Activated CD4-positive, alpha-beta T cell treated with anti-CD3 and anti-CD28 coated beads, Interleukin-2, amount 10 ng/mL, durations not matched to agents 7 days and 5 days (primary cell): ENCODE results near the gene MCM10. TPM values are rescaled to one million over a fixed set of nuclear protein-coding genes. Genes with fewer than 3 reads are reported as not detected.
"Not testable (repeated sequence)": the region's sequence is repeated elsewhere in the genome, so short reads cannot be mapped to it uniquely, and the experiment has no call there.

Experiments
- CTCF ChIA-PET: fragments of 350-600 bp; sonication (Branson Sonifier 250); formaldehyde crosslinking; loops from one replicate; lab custom pipeline; 2021; ENCODE audit warnings: antibody characterized with exemption; lab: Charles Lee
- POLR2A ChIA-PET: fragments of 350-600 bp; sonication (Branson Sonifier 250); formaldehyde crosslinking; loops from one replicate; lab custom pipeline; 2021; ENCODE audit warnings: antibody characterized with exemption; lab: Charles Lee
- DNase-seq: peaks from one replicate; pipeline ENCODE4 v3.0.0-alpha.2; 2020
- H3K27ac Mint-ChIP-seq: one replicate; pipeline ENCODE4 v1.8.0; 2021; ENCODE audit warnings: mild to moderate bottlenecking, moderate library complexity, mixed read lengths
- H3K27me3 Mint-ChIP-seq: one replicate; pipeline ENCODE4 v1.8.0; 2021; ENCODE audit warnings: mixed read lengths
- H3K36me3 Mint-ChIP-seq: one replicate; pipeline ENCODE4 v1.8.0; 2021; ENCODE audit warnings: low read depth, mixed read lengths
- H3K4me1 Mint-ChIP-seq: one replicate; pipeline ENCODE4 v1.8.0; 2021; ENCODE audit warnings: mixed read lengths
- H3K4me3 Mint-ChIP-seq: one replicate; pipeline ENCODE4 v1.8.0; 2021; ENCODE audit warnings: mild to moderate bottlenecking, moderate library complexity, mixed read lengths
- H3K9me3 Mint-ChIP-seq: one replicate; pipeline ENCODE4 v1.8.0; 2021; ENCODE audit warnings: mixed read lengths
- total RNA-seq, 2 experiments: library from RNA; stranded (reverse); gene quantifications; one replicate each; pipeline ENCODE4 v1.2.3, GENCODE V29; 2021

Gene MCM10
- total RNA-seq, 2 experiments from 2014 or later: 57.4 to 65.4 TPM

- Mint-ChIP-seq H3K27ac (no peak overlapping the region), H3K36me3 (no peaks in the 10 kb centered on the region), H3K9me3 (no peaks in the 10 kb centered on the region), H3K27me3 (no peaks in the 10 kb centered on the region), H3K4me1 (peaks cover 7% of the 10 kb centered on the region), H3K4me3 (no peak overlapping the region)
- POLR2A ChIA-PET: no interaction called here
- no peak for DNase-seq
- CTCF ChIA-PET: interaction anchor here (1.2 to 1.7 kb wide), 2 partner anchors 12 to 13 kb away, joined by 3 to 9 read pairs; no protein-coding TSS in a partner anchor
These were observed 64.2 kb downstream of the MCM10 start for GRCh38 chr10:13225601-13226000.

GRCh38 chr10:13227031-13227430, 65.7 kb downstream of the MCM10 start:
- DNase-seq: no peak
- CTCF ChIA-PET: interaction anchor here (1.2 to 1.7 kb wide), 2 partner anchors 11 to 14 kb away, joined by 3 to 9 read pairs; no protein-coding TSS in a partner anchor
- peaks cover 7% of the 10 kb centered on the region for H3K4me1 Mint-ChIP-seq
- H3K4me3 Mint-ChIP-seq: no peak overlapping the region
- H3K27ac Mint-ChIP-seq: no peak overlapping the region
- POLR2A ChIA-PET: no interaction called here
- H3K36me3 Mint-ChIP-seq: no peaks in the 10 kb centered on the region
- no peaks in the 10 kb centered on the region for H3K9me3 Mint-ChIP-seq
- no peaks in the 10 kb centered on the region for H3K27me3 Mint-ChIP-seq

GRCh38 chr10:13231190-13231589, 69.8 kb downstream of the MCM10 start:
- CTCF ChIA-PET: no interaction called here
- no peak for DNase-seq
- Mint-ChIP-seq H3K4me3 (no peak overlapping the region), H3K36me3 (no peaks in the 10 kb centered on the region), H3K27me3 (no peaks in the 10 kb centered on the region), H3K9me3 (no peaks in the 10 kb centered on the region), H3K4me1 (no peaks in the 10 kb centered on the region), H3K27ac (no peak overlapping the region)
- POLR2A ChIA-PET: no interaction called here

GRCh38 chr10:13231808-13232207, 70.5 kb downstream of the MCM10 start:
- no peak overlapping the region for H3K27ac Mint-ChIP-seq
- H3K4me3 Mint-ChIP-seq: no peak overlapping the region
- H3K36me3 Mint-ChIP-seq: no peaks in the 10 kb centered on the region
- H3K27me3 Mint-ChIP-seq: no peaks in the 10 kb centered on the region
- DNase-seq: no peak
- H3K9me3 Mint-ChIP-seq: no peaks in the 10 kb centered on the region
- no peaks in the 10 kb centered on the region for H3K4me1 Mint-ChIP-seq
- ChIA-PET CTCF (interaction anchor here (1.1 kb wide), 1 partner anchor 15 kb away, joined by 3 read pairs; no protein-coding TSS in a partner anchor), POLR2A (no interaction called here)

- Mint-ChIP-seq H3K36me3 (no peaks in the 10 kb centered on the region), H3K27me3 (no peaks in the 10 kb centered on the region), H3K27ac (no peak overlapping the region), H3K4me3 (no peak overlapping the region), H3K9me3 (no peaks in the 10 kb centered on the region), H3K4me1 (no peaks in the 10 kb centered on the region)
- DNase-seq: no peak
- ChIA-PET POLR2A (no interaction called here), CTCF (interaction anchor here (1.1 kb wide), 1 partner anchor 12 kb away, joined by 3 read pairs; no protein-coding TSS in a partner anchor)
These were observed 72.0 kb downstream of the MCM10 start for GRCh38 chr10:13233358-13233757.

GRCh38 chr10:13234172-13234571, 72.8 kb downstream of the MCM10 start, which contains the start of gene UCMA:
Gene UCMA (minus strand): TSS chr10:13234374. CDS start chr10:13234258, 116 bp downstream.
- Mint-ChIP-seq H3K4me1 (no peaks in the 10 kb centered on the region), H3K9me3 (no peaks in the 10 kb centered on the region)
- POLR2A ChIA-PET: no interaction called here

GRCh38 chr10:13234736-13235135, 73.4 kb downstream of the MCM10 start:
- CTCF ChIA-PET, H3K4me3 Mint-ChIP-seq, H3K27me3 Mint-ChIP-seq, DNase-seq, H3K36me3 Mint-ChIP-seq, H3K9me3 Mint-ChIP-seq, POLR2A ChIA-PET, H3K27ac Mint-ChIP-seq, H3K4me1 Mint-ChIP-seq: not testable (repeated sequence)

More at GRCh38 chr10:13234172-13234571, 72.8 kb downstream of the MCM10 start, which contains the start of gene UCMA:
- CTCF ChIA-PET: interaction anchor here (1.1 kb wide), 1 partner anchor 13 kb away, joined by 3 read pairs; no protein-coding TSS in a partner anchor
- no peak within 1 kb of the TSS for H3K27ac Mint-ChIP-seq
- DNase-seq: no peak
- no peak within 1 kb of the TSS for H3K4me3 Mint-ChIP-seq
- no peaks in the 10 kb centered on the region for H3K27me3 Mint-ChIP-seq
- H3K36me3 Mint-ChIP-seq: no peaks in the 10 kb centered on the region

GRCh38 chr10:13236638-13237037, 75.3 kb downstream of the MCM10 start:
- CTCF ChIA-PET: interaction anchor here (0.6 to 2.2 kb wide), 2 partner anchors 10 to 30 kb away, joined by 3 to 9 read pairs; no protein-coding TSS in a partner anchor
- POLR2A ChIA-PET: no interaction called here

GRCh38 chr10:13238271-13239077, 77.1 kb downstream of the MCM10 start:
- Mint-ChIP-seq H3K36me3 (no peaks in the 10 kb centered on the region), H3K9me3 (no peaks in the 10 kb centered on the region), H3K27me3 (no peaks in the 10 kb centered on the region), H3K4me1 (no peaks in the 10 kb centered on the region), H3K4me3 (no peak overlapping the region), H3K27ac (no peak overlapping the region)
- CTCF ChIA-PET: interaction anchor here (0.5 to 2.2 kb wide), 5 partner anchors 9 to 877 kb away, joined by 4 to 9 read pairs (median 5); no protein-coding TSS in a partner anchor
- POLR2A ChIA-PET: no interaction called here
- DNase-seq: no peak

More at GRCh38 chr10:13236638-13237037, 75.3 kb downstream of the MCM10 start:
- no peaks in the 10 kb centered on the region for H3K27me3 Mint-ChIP-seq
- H3K4me1 Mint-ChIP-seq: no peaks in the 10 kb centered on the region
- H3K36me3 Mint-ChIP-seq: no peaks in the 10 kb centered on the region
- H3K4me3 Mint-ChIP-seq: no peak overlapping the region
- no peak for DNase-seq
- no peaks in the 10 kb centered on the region for H3K9me3 Mint-ChIP-seq
- no peak overlapping the region for H3K27ac Mint-ChIP-seq

- Mint-ChIP-seq H3K4me1 (no peaks in the 10 kb centered on the region), H3K36me3 (no peaks in the 10 kb centered on the region), H3K27ac (no peak overlapping the region), H3K27me3 (no peaks in the 10 kb centered on the region), H3K4me3 (no peak overlapping the region), H3K9me3 (no peaks in the 10 kb centered on the region)
- POLR2A ChIA-PET: no interaction called here
- CTCF ChIA-PET: interaction anchor here (0.7 kb wide), 1 partner anchor 871 kb away, joined by 3 read pairs; no protein-coding TSS in a partner anchor
- no peak for DNase-seq
These were observed 78.6 kb downstream of the MCM10 start for GRCh38 chr10:13239923-13240322.

GRCh38 chr10:13241613-13242012, 80.3 kb downstream of the MCM10 start:
- H3K4me1 Mint-ChIP-seq: no peaks in the 10 kb centered on the region
- ChIA-PET POLR2A (no interaction called here), CTCF (interaction anchor here (0.6 kb wide), 1 partner anchor 1328 kb away, joined by 3 read pairs; no protein-coding TSS in a partner anchor)
- no peaks in the 10 kb centered on the region for H3K9me3 Mint-ChIP-seq
- DNase-seq: no peak
- no peak overlapping the region for H3K4me3 Mint-ChIP-seq
- no peaks in the 10 kb centered on the region for H3K27me3 Mint-ChIP-seq
- no peaks in the 10 kb centered on the region for H3K36me3 Mint-ChIP-seq
- H3K27ac Mint-ChIP-seq: no peak overlapping the region

- DNase-seq, H3K4me3 Mint-ChIP-seq, H3K27me3 Mint-ChIP-seq, CTCF ChIA-PET, H3K36me3 Mint-ChIP-seq, H3K9me3 Mint-ChIP-seq, H3K4me1 Mint-ChIP-seq, H3K27ac Mint-ChIP-seq, POLR2A ChIA-PET: not testable (repeated sequence)
These were observed 80.9 kb downstream of the MCM10 start for GRCh38 chr10:13242260-13242659.

GRCh38 chr10:13247246-13247645, 85.9 kb downstream of the MCM10 start:
- ChIA-PET POLR2A (no interaction called here), CTCF (interaction anchor here (0.6 kb wide), 2 partner anchors 9 to 15 kb away, joined by 3 to 5 read pairs; no protein-coding TSS in a partner anchor)
- Mint-ChIP-seq H3K4me1 (no peaks in the 10 kb centered on the region), H3K9me3 (no peaks in the 10 kb centered on the region), H3K36me3 (no peaks in the 10 kb centered on the region), H3K27ac (no peak overlapping the region), H3K4me3 (no peak overlapping the region), H3K27me3 (no peaks in the 10 kb centered on the region)
- no peak for DNase-seq
